GM18526 (cell line): Measurements from ENCODE around the gene VMO1.

Experiments used
- POLR2A ChIP-seq: IDR thresholded peaks from 3 replicates; pipeline ENCODE4 v1.6.1; 2011; ENCODE audit not compliant: insufficient read length; ENCODE audit errors: extremely low read depth

VMO1 gene

DNA sequence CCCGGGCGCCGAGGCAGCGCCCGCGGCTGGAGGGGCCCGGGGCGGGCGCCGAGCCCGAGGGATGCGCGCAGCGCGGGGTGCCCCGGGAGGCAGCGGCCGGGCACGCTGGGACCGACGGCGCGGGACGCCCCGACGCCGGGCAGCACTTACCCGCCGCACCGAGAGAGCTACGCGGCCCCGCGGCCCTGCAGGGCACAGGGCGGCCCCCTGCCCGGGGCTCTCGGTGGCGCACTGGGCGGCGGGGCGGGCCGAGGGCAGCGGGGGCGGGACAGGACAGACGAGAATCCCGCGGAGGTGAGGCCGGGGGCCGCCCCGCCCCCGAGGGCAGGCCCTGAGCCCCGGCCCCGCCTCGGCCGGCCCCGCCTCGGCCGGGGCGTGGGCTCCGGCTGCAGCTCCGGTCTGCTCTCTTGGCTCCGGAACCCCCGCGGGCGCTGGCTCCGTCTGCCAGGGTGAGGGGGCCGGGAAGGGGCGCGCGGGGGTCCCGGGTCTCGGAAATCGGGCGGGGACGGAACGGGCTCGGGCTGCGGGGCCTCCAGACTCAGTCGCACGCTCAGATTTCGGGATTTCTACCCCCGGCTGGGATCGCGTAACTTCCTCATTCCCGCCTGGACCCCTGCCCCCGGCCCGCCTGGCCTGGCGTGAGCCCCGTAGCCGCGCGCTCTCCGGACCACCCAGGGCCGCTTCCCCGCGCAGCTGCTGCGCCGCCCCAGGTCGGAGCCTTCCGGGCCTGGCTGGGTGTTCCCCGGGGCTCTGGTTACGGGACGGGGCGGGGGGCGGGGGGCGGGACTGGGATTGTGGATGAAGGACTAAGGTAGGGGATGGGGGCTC lies 20.8 kb upstream of the VMO1 start, which contains the start of gene PLD2:
PLD2 (plus strand) TSS at position 376 of the 828 bp plus-strand sequence. CDS start 621 bp downstream, outside the sequence.
- TF ChIP-seq POLR2A: peak; percentile 63

DNA sequence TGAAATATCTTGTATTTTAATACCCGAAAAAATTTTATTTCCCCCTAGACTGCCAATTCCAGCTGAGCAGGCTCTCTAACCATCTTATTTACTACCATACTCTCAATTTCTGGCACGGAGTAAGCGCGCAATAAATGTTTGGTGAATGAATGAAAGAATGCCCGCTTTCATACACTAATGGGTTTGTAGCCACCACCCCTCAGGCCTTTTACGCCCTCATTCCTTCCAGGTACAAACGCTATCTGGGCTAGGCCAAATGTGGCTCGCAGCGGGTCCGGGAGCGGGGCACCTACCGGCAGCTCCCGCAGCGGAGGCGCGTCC lies 20.3 kb upstream of the VMO1 start:
- no peak for TF ChIP-seq POLR2A

DNA sequence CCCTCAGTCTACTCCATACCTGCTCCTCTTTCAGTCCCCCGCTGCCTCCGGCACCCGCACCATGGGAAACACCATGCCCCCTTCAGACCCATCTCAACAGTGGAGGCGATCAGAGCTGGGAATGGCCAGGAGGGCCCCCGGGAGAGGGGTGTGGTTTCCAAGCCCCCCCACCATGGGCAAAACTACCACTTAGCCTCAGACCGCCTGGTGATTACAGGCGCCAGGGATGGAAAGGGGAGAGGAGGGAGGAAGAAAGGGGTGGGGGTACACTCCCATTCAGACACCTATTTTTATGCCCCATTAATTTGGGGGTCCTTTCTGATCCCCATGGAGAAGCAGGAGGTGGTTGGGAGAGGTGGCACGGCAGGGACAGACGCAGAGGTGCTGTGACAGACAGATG lies 16.1 kb upstream of the VMO1 start, which contains the start of gene C17orf114:
C17orf114 (minus strand) TSS at position 101 of the 400 bp plus-strand sequence.
- no peak for TF ChIP-seq POLR2A

DNA sequence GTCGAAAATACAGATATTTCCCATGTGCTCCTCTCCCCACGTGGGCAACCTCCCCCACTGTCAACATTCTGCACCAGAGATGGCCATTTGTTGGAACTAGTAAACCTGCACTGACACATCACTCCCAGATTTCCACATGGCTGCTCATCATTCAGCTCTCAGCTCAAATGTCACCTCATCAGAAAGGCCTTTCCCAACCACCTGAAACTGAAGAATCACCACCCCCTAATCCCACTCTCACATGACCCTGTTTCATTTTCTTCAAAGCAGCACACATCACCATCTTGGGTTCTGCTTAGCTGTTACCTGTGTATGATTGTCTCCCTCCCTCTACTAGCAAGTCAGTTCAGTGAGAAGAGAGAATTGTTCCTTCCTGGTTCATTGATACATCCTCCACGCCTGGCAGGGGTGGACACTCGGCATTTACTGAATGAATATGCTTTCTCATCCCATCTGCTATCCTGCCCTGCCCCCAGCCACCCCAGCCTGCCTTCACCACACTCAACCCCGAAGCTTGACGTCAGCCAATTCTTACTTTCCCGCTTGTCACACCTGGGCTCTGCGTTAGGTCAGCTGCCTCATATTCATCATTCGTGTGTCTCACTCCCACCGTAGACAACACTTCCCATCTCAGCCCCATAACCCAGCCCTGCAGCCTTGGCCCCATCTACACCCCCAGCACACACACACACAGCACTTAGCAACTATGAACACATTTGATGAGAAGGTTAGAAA lies 14.5 kb upstream of the VMO1 start:
- no peak for TF ChIP-seq POLR2A

DNA sequence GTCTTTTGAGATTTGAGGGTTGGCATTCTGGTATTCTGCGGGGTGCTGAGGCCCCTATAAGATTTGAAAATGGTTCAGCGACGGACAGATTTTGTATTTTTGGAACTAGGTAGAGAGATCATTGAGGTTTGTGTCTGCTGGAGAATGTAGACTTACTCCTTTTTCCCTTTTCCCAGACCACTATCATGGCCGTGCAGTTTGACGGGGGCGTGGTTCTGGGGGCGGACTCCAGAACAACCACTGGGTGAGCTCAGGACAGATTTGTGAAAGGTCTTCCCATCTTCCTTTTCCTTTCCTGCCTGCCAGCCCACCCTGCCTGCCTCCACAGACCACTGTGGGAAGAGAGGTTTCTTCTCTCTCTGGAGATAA lies 10.4 kb upstream of the VMO1 start:
- no peak for TF ChIP-seq POLR2A

DNA sequence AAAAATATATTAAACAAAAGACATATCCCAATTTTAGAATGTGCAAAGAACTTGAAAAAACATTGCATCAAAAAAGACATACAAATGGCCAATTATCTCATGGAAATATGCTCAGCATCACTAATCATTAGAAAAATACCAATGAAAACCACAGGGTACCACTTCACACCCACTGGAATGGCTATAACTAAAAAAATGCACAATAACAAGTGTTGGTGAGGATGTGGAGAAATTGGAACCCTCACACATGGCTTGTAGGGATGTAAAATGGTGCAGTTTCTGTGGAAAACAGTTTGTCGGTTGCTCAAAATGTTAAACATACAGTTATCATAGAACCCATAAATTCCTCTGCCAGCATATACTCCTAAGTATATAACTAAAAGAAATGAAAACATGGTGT lies 9.0 kb upstream of the VMO1 start:
- TF ChIP-seq POLR2A: no peak

DNA sequence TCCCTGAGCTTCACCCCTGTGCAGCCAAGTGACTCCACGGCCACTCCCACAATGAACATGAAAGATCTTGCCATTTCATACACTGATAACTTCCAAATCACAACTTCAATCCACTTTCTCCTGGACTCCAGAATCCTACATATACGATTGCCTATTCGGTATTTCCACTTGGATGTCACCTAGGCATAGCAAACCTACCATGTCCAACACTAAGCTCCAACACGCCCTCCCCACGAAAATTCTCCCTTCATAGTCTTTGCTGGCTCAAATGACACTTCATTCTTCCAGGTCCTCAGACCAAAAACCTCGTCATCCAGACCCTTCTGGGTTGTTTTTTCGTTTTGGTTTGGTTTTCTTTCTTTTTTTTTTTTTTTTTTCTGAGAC lies 4.5 kb upstream of the VMO1 start:
- no peak for TF ChIP-seq POLR2A

DNA sequence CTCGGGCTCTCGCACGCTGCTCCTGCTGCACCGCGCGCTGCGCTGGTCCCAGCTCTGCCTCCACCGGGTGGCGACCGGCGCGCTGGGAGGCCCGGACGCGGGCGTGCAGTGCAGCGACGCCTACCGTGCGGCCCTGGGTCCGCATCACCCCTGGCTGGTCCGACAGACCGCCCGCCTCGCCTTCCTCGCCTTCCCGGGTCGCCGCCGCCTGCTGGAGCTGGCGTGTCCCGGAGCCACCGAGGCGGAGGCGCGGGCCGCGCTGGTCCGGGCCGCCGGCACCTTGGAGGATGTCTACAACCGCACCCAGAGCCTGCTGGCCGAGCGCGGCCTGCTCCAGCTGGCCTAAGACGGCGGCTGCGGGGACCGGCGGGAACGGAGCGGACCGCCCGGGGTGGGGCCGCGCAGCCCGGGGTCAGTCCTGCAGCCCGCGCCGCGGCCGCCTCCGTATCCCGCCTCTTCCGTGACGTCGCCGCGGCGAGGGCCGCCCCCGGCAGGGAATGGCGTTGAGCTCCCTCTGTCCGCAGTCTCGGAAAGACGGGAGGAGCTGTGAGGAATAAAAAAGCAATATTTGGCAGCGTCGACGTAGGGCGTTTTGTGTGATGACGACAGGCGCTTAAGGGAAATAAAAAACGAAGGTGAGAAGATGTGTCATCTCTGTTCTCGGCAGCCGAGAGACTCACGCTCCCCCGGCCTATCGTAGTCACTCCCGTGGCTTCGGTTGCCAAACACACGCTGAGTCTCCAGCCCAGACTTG lies 4.0 kb upstream of the VMO1 start:
- peak; percentile 52 for TF ChIP-seq POLR2A

DNA sequence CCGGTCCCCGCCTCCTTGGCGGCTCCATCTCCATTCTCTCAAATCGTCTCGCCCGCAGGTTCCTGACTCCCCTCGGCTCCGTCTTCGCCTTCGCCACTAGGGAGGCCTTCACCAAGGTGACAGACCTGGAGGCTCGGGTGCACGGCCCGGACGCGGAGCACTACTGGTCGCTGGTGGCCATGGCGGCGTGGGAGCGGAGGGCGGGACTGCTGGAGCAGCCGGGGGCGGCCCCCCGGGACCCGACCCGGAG lies 3.5 kb upstream of the VMO1 start:
- no peak for TF ChIP-seq POLR2A

DNA sequence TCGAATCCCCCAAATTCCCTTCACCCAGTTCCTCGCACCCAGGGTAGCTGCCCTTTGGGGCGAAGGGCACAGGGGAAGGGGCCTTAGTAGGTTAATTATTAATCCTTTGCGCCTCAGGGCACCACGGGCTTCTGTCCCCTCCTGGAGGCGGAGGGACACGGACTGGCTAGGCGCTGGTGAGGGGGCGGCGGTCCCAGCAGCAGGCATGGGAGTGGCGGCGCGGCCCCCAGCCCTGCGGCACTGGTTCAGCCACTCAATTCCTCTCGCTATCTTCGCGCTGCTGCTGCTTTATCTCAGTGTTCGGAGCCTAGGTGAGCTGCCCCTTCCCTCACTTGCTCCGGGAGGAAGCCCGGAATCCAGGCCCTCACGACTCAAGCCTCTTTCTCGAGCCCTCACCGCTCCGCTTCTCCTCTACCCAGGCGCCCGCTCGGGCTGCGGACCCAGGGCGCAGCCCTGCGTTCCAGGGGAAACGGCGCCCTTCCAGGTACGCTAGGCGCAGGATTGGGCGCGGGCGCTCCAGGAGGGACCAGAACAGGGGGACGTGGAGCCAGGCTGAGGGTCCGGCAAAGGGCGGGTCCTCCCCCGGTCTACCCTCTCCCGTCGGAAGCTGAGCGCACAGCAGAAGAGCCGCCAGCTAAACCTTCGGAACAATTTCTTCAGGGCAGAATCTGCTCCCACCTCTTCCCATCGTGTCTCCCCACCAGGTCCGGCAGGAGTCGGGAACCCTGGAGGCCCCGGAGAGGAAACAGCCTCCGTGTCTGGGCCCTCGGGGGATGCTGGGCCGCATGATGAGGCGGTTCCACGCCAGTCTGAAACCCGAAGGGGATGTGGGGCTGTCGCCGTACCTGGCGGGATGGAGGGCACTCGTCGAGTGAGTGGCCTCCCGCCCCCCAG lies 2.9 kb upstream of the VMO1 start, which contains the start of gene GLTPD2:
GLTPD2 (plus strand) TSS at position 158 of the 894 bp plus-strand sequence; CDS start at position 206, 48 bp downstream.
- TF ChIP-seq POLR2A: no peak

DNA sequence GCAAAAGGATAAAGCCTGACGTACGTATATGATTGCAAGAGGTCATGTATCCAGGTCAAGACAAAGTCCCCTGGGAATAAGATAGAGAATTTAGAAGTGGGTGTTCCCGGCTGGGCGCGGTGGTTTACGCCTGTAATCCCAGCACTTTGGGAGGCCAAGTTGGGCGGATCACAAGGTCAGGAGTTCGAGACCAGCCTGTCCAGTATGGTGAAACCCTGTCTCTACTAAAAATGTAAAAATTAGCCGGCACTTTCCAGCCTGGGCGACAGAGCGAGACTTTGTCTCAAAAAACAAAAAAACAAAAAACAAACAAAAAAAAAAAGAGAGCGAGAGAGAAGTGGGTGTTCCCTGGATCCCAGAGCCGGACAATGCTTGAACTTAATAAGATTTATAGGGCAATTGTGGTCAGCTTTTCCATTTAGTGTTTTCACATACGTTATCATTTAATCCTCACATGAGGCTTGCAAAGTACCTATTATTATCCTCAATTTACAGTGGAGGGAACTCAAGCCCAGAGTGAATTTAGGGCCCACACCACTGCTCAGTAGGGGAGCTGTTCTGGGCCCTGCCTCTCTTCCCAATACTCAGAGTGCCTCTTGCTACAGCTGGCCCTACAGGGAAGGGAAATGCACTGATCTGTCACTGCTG lies 2.1 kb upstream of the VMO1 start:
- TF ChIP-seq POLR2A: no peak

DNA sequence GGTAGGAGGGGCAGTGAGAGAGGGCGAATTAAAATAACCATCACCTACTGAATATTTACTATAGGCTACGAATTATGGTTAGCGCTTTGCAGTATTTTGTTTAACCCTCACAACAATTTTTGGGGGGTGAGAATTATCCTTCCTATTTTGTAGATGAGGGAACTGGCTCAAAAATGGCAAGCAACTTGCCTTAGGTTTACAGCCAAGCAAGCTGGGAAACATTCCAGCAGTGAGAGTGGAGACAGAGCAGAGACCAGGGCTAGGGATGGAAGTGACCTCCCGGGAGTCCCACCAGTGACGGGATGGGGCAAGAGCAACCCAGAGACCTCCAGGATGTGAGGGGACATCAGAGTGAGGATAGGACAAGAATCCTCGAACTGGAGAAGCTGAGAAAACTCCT lies 352 bp upstream of the VMO1 start:
- no peak for TF ChIP-seq POLR2A

DNA sequence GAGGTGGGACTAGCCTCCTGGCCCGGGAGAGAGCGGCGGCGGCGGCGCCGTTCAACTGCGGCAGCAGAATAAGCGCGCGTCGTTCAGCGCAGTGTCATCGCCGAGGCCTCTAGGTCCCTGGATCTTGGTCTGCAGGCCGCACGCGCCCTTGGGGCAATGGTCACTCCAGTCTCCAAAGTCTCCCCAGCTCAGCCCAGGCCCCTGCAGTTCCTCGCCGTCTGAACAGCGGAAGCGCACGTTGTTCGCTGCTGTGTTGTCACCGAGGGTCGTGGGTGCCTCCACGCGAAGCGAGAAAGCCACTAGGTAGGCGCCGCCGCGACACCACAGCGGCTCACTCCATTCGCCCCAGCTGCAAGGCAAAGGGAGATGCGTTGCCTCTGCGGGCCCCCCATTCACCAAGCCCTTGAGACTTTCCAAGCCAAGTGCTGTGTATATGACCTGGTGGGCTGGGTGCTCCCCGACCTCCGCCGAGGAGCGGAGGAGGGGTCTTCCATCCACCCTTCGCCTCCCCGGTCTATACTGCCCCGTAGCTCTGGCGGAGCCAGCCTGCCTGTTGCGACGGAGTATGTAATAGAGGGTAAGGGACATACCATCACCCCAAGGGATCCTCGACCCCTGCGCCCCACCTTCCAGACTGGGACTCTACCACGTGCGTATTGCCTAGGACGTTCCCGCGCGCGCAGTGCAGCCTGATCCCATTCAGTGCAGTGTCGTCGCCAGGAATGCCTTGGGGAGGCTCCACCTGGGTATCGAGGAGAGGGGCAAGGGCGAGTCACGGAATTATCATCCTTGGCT lies 656 bp downstream of the VMO1 start:
- no peak for TF ChIP-seq POLR2A

DNA sequence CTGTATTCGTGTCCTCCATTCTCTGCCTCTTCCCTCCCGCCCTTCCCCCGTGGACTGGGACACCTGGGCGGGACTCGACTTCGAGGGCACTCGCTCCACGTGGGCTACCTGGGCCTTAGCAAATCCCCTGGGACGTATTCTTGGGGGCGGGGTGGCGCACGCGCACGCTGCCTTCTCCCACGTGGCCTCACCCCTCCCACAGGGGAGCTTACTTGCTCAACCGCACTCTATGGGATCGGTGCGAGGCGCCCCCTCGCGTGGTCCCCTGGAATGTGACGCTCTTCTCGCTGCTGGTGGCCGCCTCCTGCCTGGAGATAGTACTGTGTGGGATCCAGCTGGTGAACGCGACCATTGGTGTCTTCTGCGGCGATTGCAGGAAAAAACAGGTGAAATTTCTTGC lies 3.5 kb downstream of the VMO1 start:
- TF ChIP-seq POLR2A: no peak
